CD4-positive, CD25-positive, alpha-beta regulatory T cell (primary cell): ENCODE measurements around the gene MYO7A. TPM values are rescaled to one million over a fixed set of nuclear protein-coding genes. Genes with fewer than 3 reads are reported as not detected.

Source experiments
- ATAC-seq, 2 donors: fragments of 150-1000 bp; cut with Tn5 transposase; one replicate each; pipeline ENCODE4 v1.10.0; 2021; ENCODE audit warnings: low read depth in 2 of 2, moderate number of reproducible peaks in 2 of 2, moderate library complexity in 1 of 2
- DNase-seq, 3 donors: peaks; one replicate each; pipeline versions ENCODE4 v3.0.0 to v3.0.0-alpha.2; 2012 to 2022; ENCODE audit warnings: mixed read lengths in 1 of 3
- H3K27ac ChIP-seq: one replicate; pipeline ENCODE4 v1.7.0; 2013; ENCODE audit warnings: mild to moderate bottlenecking, low read length; ENCODE audit not compliant: insufficient read depth, poor library complexity, severe bottlenecking
- H3K27me3 ChIP-seq: one replicate; pipeline ENCODE4 v1.7.0; 2013; ENCODE audit warnings: low read length; ENCODE audit not compliant: control insufficient read depth, insufficient read depth
- H3K36me3 ChIP-seq: one replicate; pipeline ENCODE4 v1.7.0; 2013; ENCODE audit warnings: mild to moderate bottlenecking, low read length, moderate library complexity; ENCODE audit not compliant: control insufficient read depth, insufficient read depth
- H3K4me1 ChIP-seq: 2 replicates; pipeline ENCODE4 v1.7.0; 2013; ENCODE audit warnings: mild to moderate bottlenecking, low read length; ENCODE audit not compliant: insufficient read depth, control insufficient read depth, poor library complexity, severe bottlenecking
- H3K4me3 ChIP-seq: one replicate; pipeline ENCODE4 v1.7.0; 2013; ENCODE audit warnings: low read depth, mild to moderate bottlenecking, low read length, moderate library complexity
- H3K9me3 ChIP-seq, 2 experiments: 1 replicate in 1 of 2; 2 replicates in 1 of 2; pipeline ENCODE4 v1.7.0; 2013; ENCODE audit warnings: low read length in 2 of 2, mild to moderate bottlenecking in 1 of 2, moderate library complexity in 1 of 2; ENCODE audit not compliant: control insufficient read depth in 2 of 2
- H3K27ac Mint-ChIP-seq, 3 donors: one replicate each; pipeline ENCODE4 v1.8.0; 2020 to 2022; ENCODE audit warnings: mild to moderate bottlenecking in 3 of 3, mixed read lengths in 3 of 3, moderate library complexity in 2 of 3
- H3K27me3 Mint-ChIP-seq: one replicate; pipeline ENCODE4 v1.8.0; 2022; ENCODE audit warnings: mild to moderate bottlenecking, mixed read lengths
- H3K36me3 Mint-ChIP-seq: one replicate; pipeline ENCODE4 v1.8.0; 2020; ENCODE audit warnings: mixed read lengths
- H3K4me1 Mint-ChIP-seq, 4 donors: one replicate each; pipeline ENCODE4 v1.8.0; 2020 to 2022; ENCODE audit warnings: mixed read lengths in 4 of 4, mild to moderate bottlenecking in 1 of 4
- H3K4me3 Mint-ChIP-seq, 4 donors: one replicate each; pipeline ENCODE4 v1.8.0; 2020 to 2022; ENCODE audit warnings: mild to moderate bottlenecking in 4 of 4, mixed read lengths in 4 of 4, moderate library complexity in 3 of 4
- H3K9me3 Mint-ChIP-seq, 7 donors: one replicate each; pipeline ENCODE4 v1.8.0; 2020 to 2022; ENCODE audit warnings: mixed read lengths in 7 of 7, mild to moderate bottlenecking in 3 of 7, moderate library complexity in 2 of 7
- polyA plus RNA-seq, 4 donors: library from polyadenylated mRNA; unstranded; fragments of 300-500 nt; fragmentation: Illumina TruSeq; gene quantifications; one replicate each; pipeline ENCODE4 v1.2.3, GENCODE V29; 2021
- total RNA-seq: library from RNA; stranded (reverse); gene quantifications from one replicate; pipeline ENCODE4 v1.2.3, GENCODE V29; 2022

MYO7A gene
- total and polyA plus RNA-seq, 5 donors from 2014 or later = 0.12 to 0.84 (median 0.18) TPM; not detected in 1

GRCh38 chr11:77090046-77090372, 38.0 kb upstream of the MYO7A start:
- peaks cover 3% of the 10 kb centered on the region for H3K4me1 ChIP-seq
- H3K9me3 ChIP-seq = no peaks in the 10 kb centered on the region
- Mint-ChIP-seq H3K4me1 (peaks cover 0 to 6% (median 1%) of the 10 kb centered on the region in 4 donors), H3K4me3 (no peak overlapping the region), H3K36me3 (no peaks in the 10 kb centered on the region), H3K27me3 (no peaks in the 10 kb centered on the region), H3K27ac (no peak overlapping the region), H3K9me3 (no peaks in the 10 kb centered on the region)
- H3K36me3 ChIP-seq = no peaks in the 10 kb centered on the region
- ATAC-seq (no peak), DNase-seq (no peak)
- H3K27me3 ChIP-seq = no peaks in the 10 kb centered on the region
- no peak overlapping the region for H3K27ac ChIP-seq
- no peak overlapping the region for H3K4me3 ChIP-seq

- Mint-ChIP-seq H3K27me3 (no peaks in the 10 kb centered on the region), H3K9me3 (no peaks in the 10 kb centered on the region), H3K4me3 (no peak overlapping the region), H3K27ac (no peak overlapping the region), H3K36me3 (no peaks in the 10 kb centered on the region), H3K4me1 (peaks cover 0 to 6% (median 1%) of the 10 kb centered on the region in 4 donors)
- no peaks in the 10 kb centered on the region for H3K36me3 ChIP-seq
- DNase-seq (no peak), ATAC-seq (no peak)
- H3K27ac ChIP-seq = no peak overlapping the region
- no peak overlapping the region for H3K4me3 ChIP-seq
- no peaks in the 10 kb centered on the region for H3K9me3 ChIP-seq
- peaks cover 3% of the 10 kb centered on the region for H3K4me1 ChIP-seq
- H3K27me3 ChIP-seq = no peaks in the 10 kb centered on the region
These were observed 37.5 kb upstream of the MYO7A start for GRCh38 chr11:77090373-77091111.

- Mint-ChIP-seq H3K36me3 (no peaks in the 10 kb centered on the region), H3K27ac (peak overlapping the region in 1 of 3 donors; percentile 9), H3K4me1 (peaks cover 0 to 6% (median 1%) of the 10 kb centered on the region in 4 donors), H3K4me3 (peak overlapping the region in 1 of 4 donors; percentile 86), H3K27me3 (no peaks in the 10 kb centered on the region), H3K9me3 (no peaks in the 10 kb centered on the region)
- DNase-seq = peak; percentile 60 to 81 (median 74)
- Histone ChIP-seq H3K36me3 (no peaks in the 10 kb centered on the region), H3K27me3 (no peaks in the 10 kb centered on the region), H3K4me3 (no peak overlapping the region), H3K4me1 (peaks cover 3% of the 10 kb centered on the region), H3K9me3 (no peaks in the 10 kb centered on the region), H3K27ac (no peak overlapping the region)
- peak; percentile 83 to 86 for ATAC-seq
These were observed 36.7 kb upstream of the MYO7A start for GRCh38 chr11:77091146-77091940.

- Mint-ChIP-seq H3K27me3 (no peaks in the 10 kb centered on the region), H3K9me3 (no peaks in the 10 kb centered on the region), H3K4me1 (peaks cover 0 to 6% (median 1%) of the 10 kb centered on the region in 4 donors), H3K27ac (no peak overlapping the region), H3K36me3 (no peaks in the 10 kb centered on the region), H3K4me3 (no peak overlapping the region)
- H3K9me3 ChIP-seq = no peaks in the 10 kb centered on the region
- no peak overlapping the region for H3K27ac ChIP-seq
- no peak overlapping the region for H3K4me3 ChIP-seq
- ATAC-seq (no peak), DNase-seq (no peak)
- peaks cover 3% of the 10 kb centered on the region for H3K4me1 ChIP-seq
- no peaks in the 10 kb centered on the region for H3K27me3 ChIP-seq
- no peaks in the 10 kb centered on the region for H3K36me3 ChIP-seq
These were observed 35.7 kb upstream of the MYO7A start for GRCh38 chr11:77092382-77092781.

GRCh38 chr11:77093056-77093891, 34.8 kb upstream of the MYO7A start:
- Histone ChIP-seq H3K9me3 (no peaks in the 10 kb centered on the region), H3K4me1 (peaks cover 3% of the 10 kb centered on the region), H3K4me3 (no peak overlapping the region), H3K27me3 (no peaks in the 10 kb centered on the region), H3K36me3 (no peaks in the 10 kb centered on the region), H3K27ac (no peak overlapping the region)
- H3K4me1 Mint-ChIP-seq = peaks cover 0 to 6% (median 1%) of the 10 kb centered on the region in 4 donors
- no peak overlapping the region for H3K4me3 Mint-ChIP-seq
- H3K36me3 Mint-ChIP-seq = no peaks in the 10 kb centered on the region
- H3K27me3 Mint-ChIP-seq = no peaks in the 10 kb centered on the region
- H3K27ac Mint-ChIP-seq = no peak overlapping the region
- DNase-seq = no peak
- no peak for ATAC-seq
- H3K9me3 Mint-ChIP-seq = no peaks in the 10 kb centered on the region

GRCh38 chr11:77093987-77094840, 33.8 kb upstream of the MYO7A start:
- Histone ChIP-seq H3K27ac (no peak overlapping the region), H3K36me3 (no peaks in the 10 kb centered on the region), H3K4me3 (no peak overlapping the region), H3K4me1 (peaks cover 3% of the 10 kb centered on the region), H3K27me3 (no peaks in the 10 kb centered on the region), H3K9me3 (no peaks in the 10 kb centered on the region)
- H3K4me3 Mint-ChIP-seq = no peak overlapping the region
- DNase-seq (no peak), ATAC-seq (no peak)
- H3K4me1 Mint-ChIP-seq = peaks cover 0 to 6% (median 1%) of the 10 kb centered on the region in 4 donors
- H3K9me3 Mint-ChIP-seq = no peaks in the 10 kb centered on the region
- no peaks in the 10 kb centered on the region for H3K36me3 Mint-ChIP-seq
- H3K27ac Mint-ChIP-seq = peak overlapping the region in 2 of 3 donors; percentile 17 to 81
- H3K27me3 Mint-ChIP-seq = no peaks in the 10 kb centered on the region

GRCh38 chr11:77094841-77095365, 33.1 kb upstream of the MYO7A start:
- peaks cover 3% of the 10 kb centered on the region for H3K4me1 ChIP-seq
- no peak overlapping the region for H3K27ac ChIP-seq
- H3K4me3 ChIP-seq = no peak overlapping the region
- DNase-seq (no peak), ATAC-seq (no peak)
- no peaks in the 10 kb centered on the region for H3K36me3 ChIP-seq
- Mint-ChIP-seq H3K9me3 (no peaks in the 10 kb centered on the region), H3K27me3 (no peaks in the 10 kb centered on the region), H3K4me3 (no peak overlapping the region), H3K36me3 (no peaks in the 10 kb centered on the region), H3K27ac (peak overlapping the region in 1 of 3 donors; percentile 17), H3K4me1 (peaks cover 0 to 6% (median 1%) of the 10 kb centered on the region in 4 donors)
- H3K9me3 ChIP-seq = no peaks in the 10 kb centered on the region
- no peaks in the 10 kb centered on the region for H3K27me3 ChIP-seq
